ENCODE results near the gene CAMK1D.

Gene CAMK1D

GRCh38 chr10:12667052-12667451, 317.7 kb downstream of the CAMK1D start:
- Histone ChIP-seq H3K4me3 (ENCODE audit: insufficient read depth, low read depth, low read length, poor library complexity, severe bottlenecking) (no peak overlapping the region), H3K27ac (ENCODE audit: insufficient read depth, low read length, poor library complexity, severe bottlenecking) (no peak overlapping the region), H3K9me3 (ENCODE audit: control insufficient read depth, low read length) (no peaks in the 10 kb centered on the region), H3K36me3 (ENCODE audit: control insufficient read depth, insufficient read depth, low read length) (peaks cover 9% of the 10 kb centered on the region), H3K27me3 (replicated peaks; ENCODE audit: control insufficient read depth, insufficient read depth, low read length, poor library complexity, severe bottlenecking) (no peaks in the 10 kb centered on the region), H3K4me1 (ENCODE audit: control insufficient read depth, insufficient read depth, low read length, poor library complexity, severe bottlenecking) (no peaks in the 10 kb centered on the region)
- no peak for DNase-seq

- no peak overlapping the region for H3K4me3 ChIP-seq (ENCODE audit: insufficient read depth, low read depth, low read length, poor library complexity, severe bottlenecking)
- no peaks in the 10 kb centered on the region for H3K9me3 ChIP-seq (ENCODE audit: control insufficient read depth, low read length)
- H3K27ac ChIP-seq (ENCODE audit: insufficient read depth, low read length, poor library complexity, severe bottlenecking), result no peak overlapping the region
- no peaks in the 10 kb centered on the region for H3K4me1 ChIP-seq (ENCODE audit: control insufficient read depth, insufficient read depth, low read length, poor library complexity, severe bottlenecking)
- H3K36me3 ChIP-seq (ENCODE audit: control insufficient read depth, insufficient read depth, low read length), result peaks cover 9% of the 10 kb centered on the region
- H3K27me3 ChIP-seq (replicated peaks; ENCODE audit: control insufficient read depth, insufficient read depth, low read length, poor library complexity, severe bottlenecking), result no peaks in the 10 kb centered on the region
- no peak for DNase-seq
These were observed 319.3 kb downstream of the CAMK1D start for GRCh38 chr10:12668634-12669033.

- Histone ChIP-seq H3K4me3 (ENCODE audit: insufficient read depth, low read depth, low read length, poor library complexity, severe bottlenecking) (no peak overlapping the region), H3K27ac (ENCODE audit: insufficient read depth, low read length, poor library complexity, severe bottlenecking) (no peak overlapping the region), H3K9me3 (ENCODE audit: control insufficient read depth, low read length) (no peaks in the 10 kb centered on the region), H3K4me1 (ENCODE audit: control insufficient read depth, insufficient read depth, low read length, poor library complexity, severe bottlenecking) (no peaks in the 10 kb centered on the region), H3K27me3 (replicated peaks; ENCODE audit: control insufficient read depth, insufficient read depth, low read length, poor library complexity, severe bottlenecking) (no peaks in the 10 kb centered on the region), H3K36me3 (ENCODE audit: control insufficient read depth, insufficient read depth, low read length) (peaks cover 9% of the 10 kb centered on the region)
- no peak for DNase-seq
These were observed 320.7 kb downstream of the CAMK1D start for GRCh38 chr10:12670004-12670403.

- H3K27ac ChIP-seq (ENCODE audit: insufficient read depth, low read length, poor library complexity, severe bottlenecking), result no peak overlapping the region
- no peaks in the 10 kb centered on the region for H3K9me3 ChIP-seq (ENCODE audit: control insufficient read depth, low read length)
- no peak for DNase-seq
- H3K4me1 ChIP-seq (ENCODE audit: control insufficient read depth, insufficient read depth, low read length, poor library complexity, severe bottlenecking), result no peaks in the 10 kb centered on the region
- no peaks in the 10 kb centered on the region for H3K27me3 ChIP-seq (replicated peaks; ENCODE audit: control insufficient read depth, insufficient read depth, low read length, poor library complexity, severe bottlenecking)
- no peak overlapping the region for H3K4me3 ChIP-seq (ENCODE audit: insufficient read depth, low read depth, low read length, poor library complexity, severe bottlenecking)
- H3K36me3 ChIP-seq (ENCODE audit: control insufficient read depth, insufficient read depth, low read length), result no peaks in the 10 kb centered on the region
These were observed 325.8 kb downstream of the CAMK1D start for GRCh38 chr10:12675186-12675585.

- no peaks in the 10 kb centered on the region for H3K36me3 ChIP-seq (ENCODE audit: control insufficient read depth, insufficient read depth, low read length)
- no peak overlapping the region for H3K27ac ChIP-seq (ENCODE audit: insufficient read depth, low read length, poor library complexity, severe bottlenecking)
- no peak for DNase-seq
- H3K4me3 ChIP-seq (ENCODE audit: insufficient read depth, low read depth, low read length, poor library complexity, severe bottlenecking), result no peak overlapping the region
- H3K9me3 ChIP-seq (ENCODE audit: control insufficient read depth, low read length), result no peaks in the 10 kb centered on the region
- no peaks in the 10 kb centered on the region for H3K27me3 ChIP-seq (replicated peaks; ENCODE audit: control insufficient read depth, insufficient read depth, low read length, poor library complexity, severe bottlenecking)
- no peaks in the 10 kb centered on the region for H3K4me1 ChIP-seq (ENCODE audit: control insufficient read depth, insufficient read depth, low read length, poor library complexity, severe bottlenecking)
These were observed 330.3 kb downstream of the CAMK1D start for GRCh38 chr10:12679636-12680035.

- no peaks in the 10 kb centered on the region for H3K36me3 ChIP-seq (ENCODE audit: control insufficient read depth, insufficient read depth, low read length)
- H3K27me3 ChIP-seq (replicated peaks; ENCODE audit: control insufficient read depth, insufficient read depth, low read length, poor library complexity, severe bottlenecking), result no peaks in the 10 kb centered on the region
- no peaks in the 10 kb centered on the region for H3K4me1 ChIP-seq (ENCODE audit: control insufficient read depth, insufficient read depth, low read length, poor library complexity, severe bottlenecking)
- no peak for DNase-seq
- H3K9me3 ChIP-seq (ENCODE audit: control insufficient read depth, low read length), result no peaks in the 10 kb centered on the region
- H3K27ac ChIP-seq (ENCODE audit: insufficient read depth, low read length, poor library complexity, severe bottlenecking), result no peak overlapping the region
- H3K4me3 ChIP-seq (ENCODE audit: insufficient read depth, low read depth, low read length, poor library complexity, severe bottlenecking), result no peak overlapping the region
These were observed 331.9 kb downstream of the CAMK1D start for GRCh38 chr10:12681252-12681651.

GRCh38 chr10:12684784-12685183, 335.4 kb downstream of the CAMK1D start:
- Histone ChIP-seq H3K9me3 (ENCODE audit: control insufficient read depth, low read length) (no peaks in the 10 kb centered on the region), H3K4me1 (ENCODE audit: control insufficient read depth, insufficient read depth, low read length, poor library complexity, severe bottlenecking) (no peaks in the 10 kb centered on the region), H3K36me3 (ENCODE audit: control insufficient read depth, insufficient read depth, low read length) (no peaks in the 10 kb centered on the region), H3K27me3 (replicated peaks; ENCODE audit: control insufficient read depth, insufficient read depth, low read length, poor library complexity, severe bottlenecking) (no peaks in the 10 kb centered on the region), H3K27ac (ENCODE audit: insufficient read depth, low read length, poor library complexity, severe bottlenecking) (no peak overlapping the region), H3K4me3 (ENCODE audit: insufficient read depth, low read depth, low read length, poor library complexity, severe bottlenecking) (no peak overlapping the region)
- no peak for DNase-seq

- H3K36me3 ChIP-seq (ENCODE audit: control insufficient read depth, insufficient read depth, low read length), result no peaks in the 10 kb centered on the region
- H3K27ac ChIP-seq (ENCODE audit: insufficient read depth, low read length, poor library complexity, severe bottlenecking), result no peak overlapping the region
- no peaks in the 10 kb centered on the region for H3K4me1 ChIP-seq (ENCODE audit: control insufficient read depth, insufficient read depth, low read length, poor library complexity, severe bottlenecking)
- H3K4me3 ChIP-seq (ENCODE audit: insufficient read depth, low read depth, low read length, poor library complexity, severe bottlenecking), result no peak overlapping the region
- H3K27me3 ChIP-seq (replicated peaks; ENCODE audit: control insufficient read depth, insufficient read depth, low read length, poor library complexity, severe bottlenecking), result no peaks in the 10 kb centered on the region
- H3K9me3 ChIP-seq (ENCODE audit: control insufficient read depth, low read length), result no peaks in the 10 kb centered on the region
- no peak for DNase-seq
These were observed 336.1 kb downstream of the CAMK1D start for GRCh38 chr10:12685261-12686058.

- Histone ChIP-seq H3K4me1 (ENCODE audit: control insufficient read depth, insufficient read depth, low read length, poor library complexity, severe bottlenecking) (no peaks in the 10 kb centered on the region), H3K27ac (ENCODE audit: insufficient read depth, low read length, poor library complexity, severe bottlenecking) (no peak overlapping the region), H3K9me3 (ENCODE audit: control insufficient read depth, low read length) (no peaks in the 10 kb centered on the region), H3K36me3 (ENCODE audit: control insufficient read depth, insufficient read depth, low read length) (no peaks in the 10 kb centered on the region), H3K4me3 (ENCODE audit: insufficient read depth, low read depth, low read length, poor library complexity, severe bottlenecking) (no peak overlapping the region), H3K27me3 (replicated peaks; ENCODE audit: control insufficient read depth, insufficient read depth, low read length, poor library complexity, severe bottlenecking) (no peaks in the 10 kb centered on the region)
- DNase-seq, result no peak
These were observed 338.6 kb downstream of the CAMK1D start for GRCh38 chr10:12687996-12688395.

GRCh38 chr10:12689893-12690292, 340.5 kb downstream of the CAMK1D start:
- H3K27me3 ChIP-seq (replicated peaks; ENCODE audit: control insufficient read depth, insufficient read depth, low read length, poor library complexity, severe bottlenecking), result no peaks in the 10 kb centered on the region
- H3K4me1 ChIP-seq (ENCODE audit: control insufficient read depth, insufficient read depth, low read length, poor library complexity, severe bottlenecking), result no peaks in the 10 kb centered on the region
- H3K4me3 ChIP-seq (ENCODE audit: insufficient read depth, low read depth, low read length, poor library complexity, severe bottlenecking), result no peak overlapping the region
- no peaks in the 10 kb centered on the region for H3K36me3 ChIP-seq (ENCODE audit: control insufficient read depth, insufficient read depth, low read length)
- no peak overlapping the region for H3K27ac ChIP-seq (ENCODE audit: insufficient read depth, low read length, poor library complexity, severe bottlenecking)
- DNase-seq, result no peak
- no peaks in the 10 kb centered on the region for H3K9me3 ChIP-seq (ENCODE audit: control insufficient read depth, low read length)

Measured in effector memory CD4-positive, alpha-beta T cell (primary cell).